T-helper 2 cell treated with Interferon-gamma antibody and Interleukin-4, amounts not matched to agents 5 μg/mL and 100 μg/mL, for 36 hours (primary cell): ENCODE measurements around the gene SVBP.
"Not testable (repeated sequence)": the region's sequence is repeated elsewhere in the genome, so short reads cannot be mapped to it uniquely, and the experiment has no call there.

Experiments used
- DNase-seq: peaks from one replicate; pipeline ENCODE4 v3.0.0; 2021; ENCODE audit warnings: low spot score
- H3K27ac Mint-ChIP-seq: one replicate; pipeline ENCODE4 v1.8.0; 2021; ENCODE audit warnings: mild to moderate bottlenecking, mixed read lengths
- H3K27me3 Mint-ChIP-seq: one replicate; pipeline ENCODE4 v1.8.0; 2021; ENCODE audit warnings: low read depth, mixed read lengths
- H3K36me3 Mint-ChIP-seq: one replicate; pipeline ENCODE4 v1.8.0; 2021; ENCODE audit warnings: low read depth, mixed read lengths
- H3K4me1 Mint-ChIP-seq: one replicate; pipeline ENCODE4 v1.8.0; 2021; ENCODE audit warnings: low read depth, mixed read lengths
- H3K4me3 Mint-ChIP-seq: one replicate; pipeline ENCODE4 v1.8.0; 2022; ENCODE audit warnings: mild to moderate bottlenecking, moderate library complexity, mixed read lengths
- H3K9me3 Mint-ChIP-seq: one replicate; pipeline ENCODE4 v1.8.0; 2021; ENCODE audit warnings: mixed read lengths

SVBP gene

GRCh38 chr1:42832641-42833240, 15.5 kb upstream of the SVBP start:
- Mint-ChIP-seq H3K9me3 (no peaks in the 10 kb centered on the region), H3K36me3 (no peaks in the 10 kb centered on the region), H3K27ac (no peak overlapping the region), H3K4me1 (no peaks in the 10 kb centered on the region), H3K27me3 (no peaks in the 10 kb centered on the region), H3K4me3 (no peak overlapping the region)
- DNase-seq: no peak

GRCh38 chr1:42831273-42831672, 14.1 kb upstream of the SVBP start:
- no peaks in the 10 kb centered on the region for H3K36me3 Mint-ChIP-seq
- no peak for DNase-seq
- no peaks in the 10 kb centered on the region for H3K27me3 Mint-ChIP-seq
- no peak overlapping the region for H3K27ac Mint-ChIP-seq
- H3K4me1 Mint-ChIP-seq: no peaks in the 10 kb centered on the region
- H3K4me3 Mint-ChIP-seq: no peak overlapping the region
- no peaks in the 10 kb centered on the region for H3K9me3 Mint-ChIP-seq

GRCh38 chr1:42830631-42831030, 13.4 kb upstream of the SVBP start:
- H3K9me3 Mint-ChIP-seq: no peaks in the 10 kb centered on the region
- no peaks in the 10 kb centered on the region for H3K4me1 Mint-ChIP-seq
- H3K4me3 Mint-ChIP-seq: no peak overlapping the region
- no peaks in the 10 kb centered on the region for H3K36me3 Mint-ChIP-seq
- no peaks in the 10 kb centered on the region for H3K27me3 Mint-ChIP-seq
- no peak for DNase-seq
- no peak overlapping the region for H3K27ac Mint-ChIP-seq

- Mint-ChIP-seq H3K9me3 (no peaks in the 10 kb centered on the region), H3K4me1 (peaks cover 11% of the 10 kb centered on the region), H3K27ac (no peak overlapping the region), H3K27me3 (no peaks in the 10 kb centered on the region), H3K4me3 (no peak overlapping the region), H3K36me3 (no peaks in the 10 kb centered on the region)
- DNase-seq: no peak
Measured at GRCh38 chr1:42825036-42825851, 8.0 kb upstream of the SVBP start.

GRCh38 chr1:42824481-42825035, 7.4 kb upstream of the SVBP start:
- Mint-ChIP-seq H3K4me1 (peaks cover 11% of the 10 kb centered on the region), H3K27ac (no peak overlapping the region), H3K4me3 (no peak overlapping the region), H3K36me3 (no peaks in the 10 kb centered on the region), H3K27me3 (no peaks in the 10 kb centered on the region), H3K9me3 (no peaks in the 10 kb centered on the region)
- no peak for DNase-seq

- peaks cover 2% of the 10 kb centered on the region for H3K27me3 Mint-ChIP-seq
- no peak overlapping the region for H3K27ac Mint-ChIP-seq
- no peak overlapping the region for H3K4me3 Mint-ChIP-seq
Measured at GRCh38 chr1:42822800-42823392, 5.7 kb upstream of the SVBP start.

DNA sequence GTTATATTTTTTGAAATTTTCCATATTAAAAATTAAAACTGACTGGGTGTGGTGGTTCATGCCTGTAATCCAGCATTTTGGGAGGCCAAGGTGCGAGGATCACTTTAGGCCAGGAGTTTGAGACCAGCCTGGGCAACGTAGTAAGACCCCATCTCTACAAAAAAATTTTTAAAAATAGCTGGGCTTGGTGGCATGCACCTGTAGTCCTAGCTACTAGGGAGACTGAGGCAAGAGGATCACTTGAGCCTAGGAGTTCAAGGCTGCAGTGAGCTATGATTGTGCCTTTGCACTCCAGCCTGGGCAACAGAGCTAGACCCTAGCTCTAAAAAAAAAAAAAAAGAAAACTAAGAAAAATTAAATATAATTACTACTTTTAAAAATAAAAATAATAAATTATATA, 4.5 kb upstream of the SVBP start:
- Mint-ChIP-seq H3K27ac (no peak overlapping the region), H3K4me3 (no peak overlapping the region), H3K4me1 (peaks cover 20% of the 10 kb centered on the region), H3K27me3 (peaks cover 2% of the 10 kb centered on the region), H3K9me3 (no peaks in the 10 kb centered on the region), H3K36me3 (no peaks in the 10 kb centered on the region)
- DNase-seq: no peak

More at GRCh38 chr1:42822800-42823392, 5.7 kb upstream of the SVBP start:
- H3K9me3 Mint-ChIP-seq: no peaks in the 10 kb centered on the region
- H3K36me3 Mint-ChIP-seq: no peaks in the 10 kb centered on the region
- no peak for DNase-seq
- H3K4me1 Mint-ChIP-seq: peaks cover 14% of the 10 kb centered on the region

- no peak overlapping the region for H3K27ac Mint-ChIP-seq
- peaks cover 2% of the 10 kb centered on the region for H3K27me3 Mint-ChIP-seq
- H3K36me3 Mint-ChIP-seq: peaks cover 4% of the 10 kb centered on the region
- peaks cover 27% of the 10 kb centered on the region for H3K4me1 Mint-ChIP-seq
- no peak overlapping the region for H3K4me3 Mint-ChIP-seq
- H3K9me3 Mint-ChIP-seq: no peaks in the 10 kb centered on the region
- DNase-seq: no peak
Measured at GRCh38 chr1:42820813-42821212, 3.6 kb upstream of the SVBP start.

DNA sequence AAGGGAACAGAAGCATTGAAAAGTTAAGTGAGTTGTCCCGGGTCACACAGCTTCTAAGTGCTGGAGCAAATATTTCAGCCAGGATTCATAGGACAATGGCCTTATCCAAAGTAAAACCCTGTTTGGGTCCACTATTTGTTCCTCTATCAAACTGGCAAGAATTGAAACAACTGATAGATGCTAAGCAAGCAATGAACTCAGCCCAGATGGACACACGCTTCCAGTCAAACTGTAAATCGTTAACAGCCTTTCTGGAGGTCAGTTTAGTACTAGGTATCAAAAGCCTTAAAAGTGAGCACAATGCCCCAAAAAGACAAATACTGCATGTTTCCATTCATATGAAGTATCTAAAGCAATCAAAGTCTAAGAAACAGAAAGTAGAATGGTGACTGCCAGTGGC, 779 bp upstream of the SVBP start:
- no peak for DNase-seq
- peaks cover 25% of the 10 kb centered on the region for H3K4me1 Mint-ChIP-seq
- peaks cover 7% of the 10 kb centered on the region for H3K36me3 Mint-ChIP-seq
- H3K27ac Mint-ChIP-seq: no peak overlapping the region
- H3K27me3 Mint-ChIP-seq: peaks cover 2% of the 10 kb centered on the region
- no peaks in the 10 kb centered on the region for H3K9me3 Mint-ChIP-seq
- peak overlapping the region; percentile 87 for H3K4me3 Mint-ChIP-seq

DNA sequence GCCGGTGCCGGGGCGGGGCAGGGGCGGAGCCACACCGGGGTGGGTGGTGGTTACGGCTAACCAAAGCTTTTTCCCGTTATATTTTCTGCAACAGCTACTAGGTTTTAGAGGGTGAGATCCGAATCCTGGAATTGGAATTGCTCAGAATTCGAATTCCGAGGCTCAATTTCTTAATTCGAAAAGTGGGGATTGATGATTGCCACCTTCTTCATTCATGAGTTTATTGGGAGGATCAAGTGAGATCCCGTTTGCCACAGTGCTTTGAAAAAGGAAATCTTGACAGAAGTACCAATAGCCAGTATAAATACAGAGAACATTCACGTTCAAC, 207 bp upstream of the SVBP start:
- Mint-ChIP-seq H3K4me3 (peak overlapping the region; percentile 87), H3K27me3 (peaks cover 2% of the 10 kb centered on the region), H3K36me3 (peaks cover 7% of the 10 kb centered on the region), H3K27ac (no peak overlapping the region), H3K9me3 (no peaks in the 10 kb centered on the region), H3K4me1 (peaks cover 20% of the 10 kb centered on the region)
- DNase-seq: no peak

GRCh38 chr1:42815941-42816584, 1.1 kb downstream of the SVBP start:
- Mint-ChIP-seq H3K27me3 (peaks cover 2% of the 10 kb centered on the region), H3K36me3 (peaks cover 7% of the 10 kb centered on the region), H3K9me3 (no peaks in the 10 kb centered on the region), H3K4me3 (peak overlapping the region; percentile 87), H3K27ac (peak overlapping the region; percentile 87), H3K4me1 (peaks cover 20% of the 10 kb centered on the region)
- no peak for DNase-seq

GRCh38 chr1:42814815-42815214, 2.4 kb downstream of the SVBP start:
- H3K27me3 Mint-ChIP-seq, DNase-seq, H3K36me3 Mint-ChIP-seq, H3K4me3 Mint-ChIP-seq, H3K9me3 Mint-ChIP-seq, H3K27ac Mint-ChIP-seq: not testable (repeated sequence)
- peaks cover 16% of the 10 kb centered on the region for H3K4me1 Mint-ChIP-seq

GRCh38 chr1:42807056-42807668, 10.0 kb downstream of the SVBP start:
- Mint-ChIP-seq H3K4me1 (no peaks in the 10 kb centered on the region), H3K27me3 (peaks cover under 1% of the 10 kb centered on the region), H3K4me3 (no peak overlapping the region), H3K9me3 (no peaks in the 10 kb centered on the region), H3K27ac (no peak overlapping the region), H3K36me3 (peaks cover 6% of the 10 kb centered on the region)
- DNase-seq: no peak
